ENCODE results near the gene SORBS2. TPM values are rescaled to one million over a fixed set of nuclear protein-coding genes. Genes with fewer than 3 reads are reported as not detected.

The SORBS2 gene
- total RNA-seq, 2 experiments from 2014 or later = not detected

DNA sequence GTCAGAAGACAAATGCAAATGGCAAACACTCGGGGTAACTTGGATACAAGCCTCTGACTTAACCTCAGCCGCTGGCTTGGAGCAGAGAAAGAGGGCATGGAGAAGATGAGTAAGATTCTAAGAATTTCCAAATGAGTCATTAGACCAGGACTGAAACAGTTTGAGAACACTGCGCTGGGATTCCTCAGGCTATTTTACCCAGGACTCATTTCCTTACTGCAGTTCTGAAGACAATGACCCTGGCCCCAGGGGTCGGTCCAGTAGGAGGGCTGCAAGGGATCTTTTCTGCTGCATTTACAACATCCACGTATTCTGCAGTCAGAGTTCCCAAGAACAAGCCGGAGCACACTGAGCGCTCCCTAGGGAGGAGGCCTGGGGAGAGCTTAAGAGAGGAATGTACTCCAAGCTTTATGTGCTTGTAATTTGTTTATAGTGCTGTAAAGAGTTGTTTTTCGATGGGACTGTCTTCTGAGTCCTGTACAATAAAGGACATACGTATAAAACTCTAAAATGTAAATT lies 27.3 kb upstream of the SORBS2 start:
- POLR2A ChIA-PET = no interaction called here
- no peak overlapping the region for H3K27ac Mint-ChIP-seq
- no peaks in the 10 kb centered on the region for H3K27me3 Mint-ChIP-seq
- H3K36me3 Mint-ChIP-seq (ENCODE audit: low read depth) = no peaks in the 10 kb centered on the region
- no peak overlapping the region for H3K4me3 Mint-ChIP-seq
- CTCF ChIA-PET = no interaction called here
- H3K9me3 Mint-ChIP-seq = no peaks in the 10 kb centered on the region
- no peaks in the 10 kb centered on the region for H3K4me1 Mint-ChIP-seq
- DNase-seq = no peak

DNA sequence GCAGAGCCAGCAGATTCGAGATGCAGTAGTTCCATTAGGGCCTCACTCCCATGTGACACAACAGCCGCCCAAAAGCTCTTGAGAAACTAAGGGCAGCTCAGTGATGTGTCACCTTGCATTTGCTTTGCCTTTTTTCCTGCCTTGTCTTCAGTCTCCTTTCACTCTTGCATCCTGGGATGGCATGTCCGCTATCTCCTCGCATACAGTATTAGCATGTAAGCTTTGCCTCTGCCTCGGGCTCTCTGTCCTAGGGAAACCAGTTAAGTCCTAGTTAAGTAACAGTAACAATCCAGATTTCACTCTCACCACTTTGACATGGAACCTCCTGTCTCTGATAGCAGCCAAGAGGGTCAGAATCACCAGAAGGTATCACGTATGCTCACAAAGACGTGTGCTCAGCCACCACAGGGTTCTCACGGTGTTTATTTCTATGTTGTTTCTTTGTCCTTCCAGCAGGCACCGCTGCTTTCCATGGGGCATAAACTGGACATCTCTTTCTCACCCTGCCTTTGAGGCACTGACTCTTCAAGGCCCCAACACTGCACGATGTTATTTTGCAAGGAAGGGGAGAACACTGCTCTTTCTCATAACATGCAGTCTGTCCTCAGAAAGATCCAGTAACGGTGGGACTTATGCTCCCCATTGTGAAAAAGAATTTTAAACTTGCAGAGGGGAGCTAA lies 26.7 kb upstream of the SORBS2 start:
- POLR2A ChIA-PET = no interaction called here

DNA sequence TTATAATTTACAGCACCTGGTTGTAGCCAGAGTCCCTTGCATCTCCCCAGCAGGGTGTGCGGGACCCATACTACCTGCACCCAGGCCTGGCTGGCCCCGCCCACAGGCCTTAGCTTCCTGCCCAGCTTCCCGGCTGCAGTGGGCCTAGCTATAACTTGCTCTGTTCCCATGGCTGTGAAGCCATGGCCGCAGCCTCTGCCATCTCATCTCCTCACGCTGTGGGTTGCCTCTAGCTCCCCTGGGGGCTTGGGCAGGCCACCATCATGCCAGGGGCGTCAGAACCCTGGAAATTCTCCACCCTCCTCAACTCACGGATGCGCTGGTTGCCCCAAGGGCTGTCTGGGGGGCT lies 26.1 kb upstream of the SORBS2 start:
- no peak for DNase-seq
- Mint-ChIP-seq H3K4me3 (no peak overlapping the region), H3K4me1 (no peaks in the 10 kb centered on the region), H3K27me3 (no peaks in the 10 kb centered on the region), H3K27ac (no peak overlapping the region), H3K9me3 (no peaks in the 10 kb centered on the region), H3K36me3 (ENCODE audit: low read depth) (no peaks in the 10 kb centered on the region)
- ChIA-PET POLR2A (no interaction called here), CTCF (no interaction called here)

More for the DNA sequence above, 26.7 kb upstream of the SORBS2 start:
- Mint-ChIP-seq H3K4me1 (no peaks in the 10 kb centered on the region), H3K27ac (no peak overlapping the region), H3K27me3 (no peaks in the 10 kb centered on the region), H3K36me3 (ENCODE audit: low read depth) (no peaks in the 10 kb centered on the region), H3K9me3 (no peaks in the 10 kb centered on the region), H3K4me3 (no peak overlapping the region)
- CTCF ChIA-PET = no interaction called here
- no peak for DNase-seq

DNA sequence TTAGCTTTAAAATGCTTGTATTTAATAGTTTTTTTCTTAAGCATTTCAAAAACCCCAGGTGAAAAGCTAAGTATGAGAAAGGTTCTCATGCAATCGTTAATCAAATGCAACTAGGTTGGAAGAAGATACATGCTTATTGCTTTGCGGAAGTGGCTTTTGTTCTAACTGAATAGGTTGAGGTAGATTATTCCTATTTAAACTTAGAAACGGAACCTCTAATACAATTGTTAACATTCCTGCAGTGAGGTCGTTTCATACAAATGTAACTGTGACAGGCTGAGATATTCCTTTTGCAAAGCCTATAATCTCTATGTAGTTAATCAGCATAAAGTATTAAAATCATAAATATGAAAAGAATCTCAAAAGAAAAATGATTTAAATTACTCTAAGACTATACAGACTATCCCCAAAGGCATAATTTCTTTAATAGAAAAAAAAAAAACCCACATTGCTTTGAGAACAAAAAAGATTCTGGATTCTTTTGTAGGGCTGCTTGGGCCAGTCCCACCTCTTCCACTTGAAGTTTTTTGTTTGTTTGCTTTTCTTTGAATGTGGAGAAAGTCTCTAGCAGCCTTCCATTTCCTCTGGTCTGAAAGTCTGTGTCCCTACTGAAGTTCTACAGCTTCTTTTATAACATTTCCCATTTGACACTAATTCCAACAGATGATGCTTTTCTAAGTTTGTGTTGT lies 25.6 kb upstream of the SORBS2 start:
- Mint-ChIP-seq H3K36me3 (ENCODE audit: low read depth) (no peaks in the 10 kb centered on the region), H3K27ac (no peak overlapping the region), H3K4me3 (no peak overlapping the region), H3K4me1 (no peaks in the 10 kb centered on the region), H3K9me3 (no peaks in the 10 kb centered on the region), H3K27me3 (peaks cover 2% of the 10 kb centered on the region)
- DNase-seq = no peak
- CTCF ChIA-PET = interaction anchor here (0.6 to 0.7 kb wide), 2 partner anchors 137 to 852 kb away, joined by 4 to 5 read pairs; no protein-coding TSS in a partner anchor
- POLR2A ChIA-PET = no interaction called here

DNA sequence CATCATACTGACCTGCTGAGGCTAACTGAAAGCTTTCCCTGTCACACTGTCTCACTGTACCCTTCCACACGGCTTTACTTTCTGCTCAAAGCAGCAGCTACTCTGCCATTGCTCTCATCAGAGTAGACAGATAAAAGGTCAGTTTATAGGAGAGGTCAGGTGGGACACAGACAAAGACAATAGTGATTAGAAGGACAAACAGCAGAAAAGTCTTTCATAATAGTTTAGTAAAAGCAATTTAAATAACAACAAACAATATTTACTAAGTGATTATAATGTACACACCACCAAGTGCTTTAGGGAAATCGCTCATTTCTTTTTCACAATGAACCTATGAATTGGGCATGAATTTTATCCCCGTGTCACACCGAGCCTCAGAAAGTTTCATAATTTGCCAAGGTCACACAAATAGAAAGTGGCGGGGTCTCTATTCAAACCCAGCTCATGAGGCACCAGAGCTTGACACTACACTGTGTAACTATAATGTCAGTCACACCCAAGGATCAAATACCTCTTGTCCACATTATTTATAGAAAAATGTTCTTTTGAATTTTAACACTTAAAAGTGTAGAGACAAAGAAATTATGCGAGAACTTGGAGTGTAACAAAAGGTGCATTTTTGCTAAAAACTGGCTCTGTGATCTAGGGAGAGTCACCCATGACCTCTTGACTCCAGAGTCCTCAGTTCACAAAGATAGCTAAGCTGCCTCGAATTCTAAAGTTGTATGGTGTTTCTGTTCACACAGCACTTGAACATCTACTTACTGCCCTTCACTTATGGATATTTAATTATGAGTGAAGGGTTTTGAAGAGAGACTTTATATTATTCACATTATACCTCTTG lies 24.5 kb upstream of the SORBS2 start:
- H3K36me3 Mint-ChIP-seq (ENCODE audit: low read depth) = no peaks in the 10 kb centered on the region
- H3K4me3 Mint-ChIP-seq = no peak overlapping the region
- no peaks in the 10 kb centered on the region for H3K9me3 Mint-ChIP-seq
- no peak overlapping the region for H3K27ac Mint-ChIP-seq
- POLR2A ChIA-PET = no interaction called here
- DNase-seq = no peak
- CTCF ChIA-PET = no interaction called here
- peaks cover 2% of the 10 kb centered on the region for H3K27me3 Mint-ChIP-seq
- no peaks in the 10 kb centered on the region for H3K4me1 Mint-ChIP-seq

DNA sequence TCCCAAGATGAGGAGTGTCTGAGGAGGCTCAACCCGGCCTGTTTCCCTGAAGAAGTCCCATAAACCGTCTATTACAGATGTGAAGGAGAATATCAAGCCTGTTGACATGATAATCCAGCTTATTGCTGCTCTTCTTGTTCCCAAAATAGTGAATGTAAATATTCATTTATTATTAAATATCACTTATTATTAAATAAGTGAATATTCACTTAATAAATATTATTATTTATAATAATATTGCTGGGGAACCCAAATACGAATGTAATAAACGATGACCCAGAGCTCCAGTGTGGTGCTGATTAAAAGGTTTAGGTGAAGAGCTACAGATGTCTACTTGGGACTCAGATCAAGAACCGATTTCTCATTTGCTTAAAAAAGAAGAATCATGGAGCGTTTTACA lies 23.8 kb upstream of the SORBS2 start:
- peaks cover 2% of the 10 kb centered on the region for H3K27me3 Mint-ChIP-seq
- H3K27ac Mint-ChIP-seq = no peak overlapping the region
- no peaks in the 10 kb centered on the region for H3K36me3 Mint-ChIP-seq (ENCODE audit: low read depth)
- no peak for DNase-seq
- ChIA-PET CTCF (no interaction called here), POLR2A (no interaction called here)
- H3K4me3 Mint-ChIP-seq = no peak overlapping the region
- no peaks in the 10 kb centered on the region for H3K9me3 Mint-ChIP-seq
- H3K4me1 Mint-ChIP-seq = no peaks in the 10 kb centered on the region

DNA sequence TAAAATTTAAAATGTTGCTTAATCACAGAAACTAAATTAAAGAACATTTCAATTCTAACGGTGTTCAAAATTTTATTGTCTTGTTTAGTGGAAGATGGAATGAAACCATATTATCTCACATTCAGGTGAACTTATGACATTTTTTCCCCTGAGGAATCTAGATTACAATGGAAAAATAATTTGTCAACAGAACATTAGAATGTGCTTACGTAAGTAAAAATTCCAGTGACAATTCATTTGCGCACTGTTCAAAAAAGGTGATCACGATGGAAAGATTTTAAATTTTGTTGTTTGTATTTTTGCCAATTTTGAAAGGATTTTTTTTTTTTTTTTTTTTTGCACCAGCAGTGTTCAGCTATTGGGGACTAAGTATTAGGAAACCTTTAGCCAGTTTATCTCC lies 23.3 kb upstream of the SORBS2 start:
- H3K27me3 Mint-ChIP-seq = peaks cover 2% of the 10 kb centered on the region
- H3K9me3 Mint-ChIP-seq = no peaks in the 10 kb centered on the region
- no peaks in the 10 kb centered on the region for H3K36me3 Mint-ChIP-seq (ENCODE audit: low read depth)
- CTCF ChIA-PET = no interaction called here
- no peaks in the 10 kb centered on the region for H3K4me1 Mint-ChIP-seq
- POLR2A ChIA-PET = no interaction called here
- no peak overlapping the region for H3K4me3 Mint-ChIP-seq
- no peak for DNase-seq
- H3K27ac Mint-ChIP-seq = no peak overlapping the region

DNA sequence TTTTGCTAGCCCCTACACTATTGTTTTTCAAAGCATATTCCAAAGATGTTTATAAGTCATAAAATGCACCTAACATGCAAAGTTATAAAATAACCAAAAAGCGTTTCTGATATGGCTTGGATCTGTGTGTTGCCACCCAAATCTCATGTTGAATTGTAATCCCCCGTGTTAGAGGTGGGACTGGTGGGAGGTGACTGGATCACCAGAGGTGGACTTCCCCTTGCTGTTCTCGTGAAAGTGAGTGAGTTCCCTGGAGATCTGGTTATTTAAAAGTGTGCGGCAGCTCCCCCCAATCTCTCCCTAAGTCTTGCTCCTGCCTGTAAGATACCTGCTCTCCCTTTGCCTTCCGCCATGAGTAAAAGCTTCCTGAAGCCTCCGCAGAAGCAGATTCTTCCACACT lies 22.8 kb upstream of the SORBS2 start:
- Mint-ChIP-seq H3K36me3 (ENCODE audit: low read depth) (no peaks in the 10 kb centered on the region), H3K4me3 (no peak overlapping the region), H3K4me1 (no peaks in the 10 kb centered on the region), H3K27me3 (peaks cover 2% of the 10 kb centered on the region), H3K27ac (no peak overlapping the region), H3K9me3 (no peaks in the 10 kb centered on the region)
- DNase-seq = no peak
- POLR2A ChIA-PET = no interaction called here
- CTCF ChIA-PET = no interaction called here

DNA sequence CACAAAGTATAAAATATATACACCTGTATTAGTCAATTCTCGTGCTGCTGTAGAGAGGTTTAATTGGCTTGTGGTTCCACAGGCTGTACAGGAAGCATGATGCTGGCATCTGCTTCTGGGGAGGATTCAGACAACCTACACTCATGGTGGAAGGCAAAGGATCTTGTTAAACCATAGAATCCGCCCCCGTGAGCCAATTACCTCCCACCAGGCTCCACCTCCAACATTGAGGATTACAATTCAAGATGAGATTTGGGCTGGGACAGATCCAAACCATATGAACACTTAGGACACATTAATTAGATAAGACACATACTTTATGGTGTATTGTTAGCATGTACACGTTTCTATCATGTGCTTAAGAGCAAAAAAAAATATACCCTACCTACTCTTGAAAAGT lies 22.1 kb upstream of the SORBS2 start:
- Mint-ChIP-seq H3K9me3 (no peaks in the 10 kb centered on the region), H3K36me3 (ENCODE audit: low read depth) (no peaks in the 10 kb centered on the region), H3K4me3 (no peak overlapping the region), H3K27me3 (peaks cover 2% of the 10 kb centered on the region), H3K4me1 (no peaks in the 10 kb centered on the region), H3K27ac (no peak overlapping the region)
- CTCF ChIA-PET = no interaction called here
- POLR2A ChIA-PET = no interaction called here
- DNase-seq = no peak

DNA sequence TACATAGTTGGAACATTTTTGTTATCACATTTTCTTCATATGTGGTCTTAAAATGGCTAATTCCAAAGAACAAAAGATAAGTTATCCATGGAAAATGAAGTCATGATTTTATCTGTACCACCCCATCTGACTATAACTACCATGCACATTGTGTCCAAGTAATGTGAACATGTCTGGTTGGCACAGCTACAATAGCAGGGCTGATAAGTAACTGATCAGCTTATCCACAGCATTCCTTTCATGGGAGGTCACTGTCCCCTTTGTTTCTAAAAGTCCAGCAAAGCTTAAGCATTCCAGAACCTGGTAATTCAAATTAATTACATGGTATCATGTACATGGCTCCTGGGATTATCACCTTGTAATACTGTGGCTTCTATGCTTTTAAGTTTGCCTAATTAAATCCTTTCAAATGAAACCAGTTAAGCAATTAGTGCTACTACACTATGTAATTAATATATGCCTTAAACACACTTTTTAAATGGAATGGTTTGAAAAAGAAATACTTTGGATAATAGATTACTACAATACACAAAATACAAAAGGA lies 21.1 kb upstream of the SORBS2 start:
- no peak for DNase-seq

DNA sequence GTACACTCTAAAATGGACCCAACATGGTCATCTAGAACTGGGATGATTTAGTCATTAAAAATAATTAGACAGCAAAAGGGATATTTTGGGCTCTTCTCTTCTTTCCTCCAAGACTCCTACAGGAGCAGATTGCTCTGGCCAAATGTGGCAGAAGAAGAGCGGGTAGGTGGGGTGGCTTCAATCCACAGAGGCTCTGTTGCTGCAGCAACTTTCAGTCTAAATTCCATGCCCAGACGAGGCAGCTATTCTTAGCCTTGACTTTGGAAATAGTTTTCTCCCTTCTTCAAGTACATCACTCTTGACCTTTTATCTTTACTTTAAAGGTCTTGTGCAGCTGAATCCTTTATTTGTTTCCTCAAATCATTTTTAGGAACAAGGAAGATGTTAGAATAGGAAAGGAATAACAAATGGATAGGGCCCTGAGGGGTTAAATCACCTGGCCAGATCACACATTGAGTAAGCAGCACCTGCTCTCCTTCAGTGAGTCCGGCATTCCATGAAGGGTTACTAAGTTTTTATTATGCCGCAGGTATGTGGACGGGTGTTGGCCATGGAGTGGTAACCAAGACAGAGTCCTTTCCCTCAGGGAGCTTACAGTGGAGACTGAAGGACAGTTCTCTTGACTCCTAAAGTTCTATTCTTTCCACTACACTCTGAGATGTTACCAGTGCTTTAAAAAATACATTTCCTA lies 19.3 kb upstream of the SORBS2 start:
- Mint-ChIP-seq H3K4me3 (no peak overlapping the region), H3K9me3 (no peaks in the 10 kb centered on the region), H3K36me3 (ENCODE audit: low read depth) (no peaks in the 10 kb centered on the region), H3K4me1 (no peaks in the 10 kb centered on the region), H3K27me3 (peaks cover 2% of the 10 kb centered on the region), H3K27ac (no peak overlapping the region)
- POLR2A ChIA-PET = no interaction called here
- CTCF ChIA-PET = no interaction called here
- DNase-seq = no peak

More for the DNA sequence above, 21.1 kb upstream of the SORBS2 start:
- no peaks in the 10 kb centered on the region for H3K4me1 Mint-ChIP-seq
- no peaks in the 10 kb centered on the region for H3K9me3 Mint-ChIP-seq
- peaks cover 2% of the 10 kb centered on the region for H3K27me3 Mint-ChIP-seq
- no peaks in the 10 kb centered on the region for H3K36me3 Mint-ChIP-seq (ENCODE audit: low read depth)
- ChIA-PET POLR2A (no interaction called here), CTCF (no interaction called here)
- no peak overlapping the region for H3K4me3 Mint-ChIP-seq
- H3K27ac Mint-ChIP-seq = no peak overlapping the region

DNA sequence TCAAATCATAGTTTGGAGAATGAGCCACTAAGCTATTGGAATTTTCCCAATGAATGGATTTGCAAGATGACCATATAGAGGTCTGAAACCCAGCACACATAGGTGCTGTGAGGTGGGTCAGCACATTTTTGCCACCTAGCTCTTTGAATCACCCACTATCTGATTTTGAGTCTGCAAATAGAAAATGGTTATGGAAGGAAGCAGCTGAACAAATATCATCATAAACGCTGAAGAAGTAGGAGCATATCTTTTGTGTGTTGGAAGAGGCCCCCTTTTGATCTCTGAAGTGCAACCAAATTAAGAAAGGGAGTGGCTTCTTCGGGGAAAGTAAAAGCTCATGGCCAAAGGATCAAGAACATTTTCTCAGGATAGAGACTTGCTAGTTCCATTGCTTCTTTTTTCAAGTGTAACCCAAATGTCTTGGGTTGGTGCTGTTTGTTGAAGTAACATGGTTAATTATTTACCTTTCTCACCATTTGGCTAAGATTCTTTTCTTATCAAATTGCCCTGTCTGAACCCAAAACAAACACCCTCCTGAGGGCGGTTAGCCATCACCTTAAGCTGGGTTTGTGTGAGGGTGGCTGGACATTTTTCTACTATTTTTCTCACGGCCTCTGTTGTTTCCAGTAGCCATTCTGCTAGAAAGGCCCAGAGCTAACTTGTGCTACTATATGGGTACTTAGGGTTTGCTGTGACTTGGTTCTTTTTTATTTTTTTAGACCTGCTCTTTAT lies 18.4 kb upstream of the SORBS2 start:
- Mint-ChIP-seq H3K27ac (no peak overlapping the region), H3K27me3 (peaks cover 2% of the 10 kb centered on the region), H3K4me3 (no peak overlapping the region), H3K9me3 (no peaks in the 10 kb centered on the region), H3K4me1 (no peaks in the 10 kb centered on the region), H3K36me3 (ENCODE audit: low read depth) (no peaks in the 10 kb centered on the region)
- CTCF ChIA-PET = no interaction called here
- POLR2A ChIA-PET = no interaction called here
- DNase-seq = no peak

Measured in activated CD4-positive, alpha-beta T cell treated with anti-CD3 and anti-CD28 coated beads, Interleukin-2, amount 10 ng/mL, durations not matched to agents 7 days and 5 days (primary cell).